Stimulated activated CD4-positive, alpha-beta T cell treated with anti-CD3 and anti-CD28 coated beads, Interleukin-4, amount 100 ng/mL, for 48 hours (primary cell): ENCODE results near the gene TENM4.

Experiments
- DNase-seq, 2 donors: peaks; one replicate each; pipeline ENCODE4 v3.0.0-alpha.2; 2020; ENCODE audit warnings: low read depth in 2 of 2

TENM4 gene

GRCh38 chr11:79055856-79056631 lies 384.8 kb downstream of the TENM4 start:
- DNase-seq, result no peak

GRCh38 chr11:79054636-79055035 lies 386.2 kb downstream of the TENM4 start:
- no peak for DNase-seq

- no peak for DNase-seq
Measured at GRCh38 chr11:79052544-79052943, 388.3 kb downstream of the TENM4 start.

- DNase-seq, result no peak
Measured at GRCh38 chr11:79050786-79051185, 390.0 kb downstream of the TENM4 start.

GRCh38 chr11:79049741-79050179 lies 391.1 kb downstream of the TENM4 start:
- DNase-seq, result no peak

DNA sequence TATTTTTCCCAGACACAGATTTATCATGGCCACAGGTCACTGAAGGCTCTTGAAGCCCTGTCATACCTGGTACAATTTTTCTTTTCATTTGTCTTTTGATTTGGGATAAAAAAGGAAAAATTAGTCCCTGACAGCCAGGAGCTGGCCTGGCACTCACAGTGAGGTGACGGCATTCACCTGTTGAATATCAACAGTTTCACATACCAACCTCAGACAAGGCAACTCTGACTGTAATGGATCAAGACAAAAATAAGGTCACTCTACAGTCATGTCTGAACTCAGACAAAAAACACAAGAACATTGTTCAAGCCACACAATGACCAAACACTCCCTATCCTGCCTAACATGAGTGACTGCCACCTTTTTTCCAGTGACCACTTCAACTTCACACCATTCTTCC lies 392.9 kb downstream of the TENM4 start:
- DNase-seq, result no peak

- no peak for DNase-seq
Measured at GRCh38 chr11:79047321-79047720, 393.5 kb downstream of the TENM4 start.

- DNase-seq, result no peak
Measured at GRCh38 chr11:79046366-79046765, 394.5 kb downstream of the TENM4 start.

- no peak for DNase-seq
Measured at GRCh38 chr11:79045800-79046304, 395.0 kb downstream of the TENM4 start.

DNA sequence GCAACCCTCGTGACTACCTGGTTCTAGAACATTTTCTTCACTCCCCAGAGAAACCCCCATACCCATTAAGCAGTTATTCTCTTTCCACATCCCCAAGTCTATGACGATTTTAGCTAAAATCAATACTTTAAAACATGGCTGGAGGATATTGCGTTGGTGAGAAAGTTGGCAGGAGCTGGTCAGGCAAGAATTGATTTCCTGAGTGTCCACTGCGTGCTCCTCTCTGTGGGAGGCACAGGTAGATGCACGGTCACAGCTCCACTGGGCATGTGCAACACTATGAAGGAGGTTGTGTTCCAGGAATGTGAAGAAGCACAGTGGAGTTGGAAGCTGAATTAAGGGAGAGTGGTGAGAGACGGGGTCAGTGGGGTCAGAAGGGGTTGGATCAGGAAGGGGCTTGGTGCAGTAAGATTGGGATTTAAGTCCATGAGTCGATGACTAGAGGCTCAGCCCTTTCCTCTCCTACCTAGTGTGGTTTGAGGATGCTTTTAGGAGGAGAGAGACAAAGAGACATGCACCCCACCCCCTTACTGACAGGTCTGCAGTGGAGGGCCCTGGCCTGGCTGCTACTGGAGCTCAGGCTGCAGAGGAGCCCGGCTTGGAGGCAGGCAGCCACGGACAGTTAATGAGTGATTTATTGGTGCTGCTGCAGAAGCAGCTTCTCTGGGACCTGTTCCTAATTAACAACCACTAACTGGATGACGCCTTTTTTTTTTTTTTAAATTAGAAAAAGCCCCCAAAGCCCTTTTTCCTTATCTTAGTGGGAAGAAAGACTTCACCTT lies 395.6 kb downstream of the TENM4 start:
- DNase-seq, result no peak

DNA sequence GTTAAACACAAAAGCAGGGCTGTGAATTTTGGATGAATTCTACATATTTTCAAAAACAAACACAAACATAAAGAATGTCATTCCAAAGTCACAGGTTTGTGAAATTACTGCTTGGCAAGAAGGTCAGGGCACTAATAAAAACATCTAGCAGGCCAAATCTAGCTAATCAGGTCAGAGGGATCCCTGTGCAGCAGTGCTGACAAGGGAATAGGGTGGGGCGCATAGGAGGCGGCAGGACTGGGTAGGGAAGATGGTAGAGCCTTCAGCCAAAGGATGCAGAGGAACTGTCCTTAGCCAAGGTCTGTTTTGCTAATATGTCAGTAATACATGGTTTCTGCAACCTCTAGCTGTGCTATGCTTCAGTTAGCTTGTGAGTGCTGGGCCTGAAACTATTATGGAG lies 396.6 kb downstream of the TENM4 start:
- no peak for DNase-seq

- DNase-seq, result no peak
Measured at GRCh38 chr11:79043726-79044125, 397.1 kb downstream of the TENM4 start.

DNA sequence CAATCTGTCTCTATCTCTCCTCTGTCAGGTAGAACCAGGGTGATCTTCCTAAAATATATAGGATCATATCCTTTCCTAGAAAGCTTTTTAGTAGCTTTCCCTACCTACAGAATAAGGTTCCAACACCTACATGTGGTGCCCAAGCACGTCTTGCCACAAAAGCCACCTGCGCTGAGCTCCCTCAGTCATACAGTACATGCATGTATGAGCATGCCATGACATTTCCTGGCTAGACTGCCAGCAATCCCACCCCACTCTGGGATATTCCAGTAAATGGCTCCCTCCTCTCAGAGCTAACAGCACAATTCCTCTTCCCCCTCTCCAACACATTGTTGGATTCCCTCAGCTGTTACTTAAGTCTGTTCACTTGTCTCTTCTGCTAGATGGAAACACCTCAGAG lies 398.0 kb downstream of the TENM4 start:
- DNase-seq, result no peak

- no peak for DNase-seq
Measured at GRCh38 chr11:79040348-79040747, 400.5 kb downstream of the TENM4 start.

DNA sequence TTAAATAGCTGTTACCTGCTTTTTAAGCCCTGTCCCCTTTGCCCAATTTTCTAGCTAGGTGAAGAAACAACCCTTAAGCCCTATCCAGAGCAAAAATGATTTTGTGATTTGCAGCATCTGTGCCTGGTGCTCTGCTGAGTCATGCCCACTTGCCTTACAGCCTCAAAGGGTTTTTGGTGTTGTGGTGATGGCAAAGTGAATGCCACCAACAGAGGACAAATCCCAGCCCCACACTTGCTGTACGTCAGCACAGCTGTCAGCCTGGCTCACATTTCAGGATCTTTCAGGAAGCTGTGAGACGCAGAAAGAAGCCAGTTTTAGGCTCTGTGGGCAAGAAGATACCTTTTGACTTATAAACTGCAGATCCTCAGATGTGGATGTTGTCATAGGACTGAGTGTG lies 401.7 kb downstream of the TENM4 start:
- no peak for DNase-seq

GRCh38 chr11:79035881-79036280 lies 404.9 kb downstream of the TENM4 start:
- DNase-seq, result no peak

GRCh38 chr11:79033833-79034232 lies 407.0 kb downstream of the TENM4 start:
- DNase-seq, result no peak

- no peak for DNase-seq
Measured at GRCh38 chr11:79030448-79030847, 410.4 kb downstream of the TENM4 start.

DNA sequence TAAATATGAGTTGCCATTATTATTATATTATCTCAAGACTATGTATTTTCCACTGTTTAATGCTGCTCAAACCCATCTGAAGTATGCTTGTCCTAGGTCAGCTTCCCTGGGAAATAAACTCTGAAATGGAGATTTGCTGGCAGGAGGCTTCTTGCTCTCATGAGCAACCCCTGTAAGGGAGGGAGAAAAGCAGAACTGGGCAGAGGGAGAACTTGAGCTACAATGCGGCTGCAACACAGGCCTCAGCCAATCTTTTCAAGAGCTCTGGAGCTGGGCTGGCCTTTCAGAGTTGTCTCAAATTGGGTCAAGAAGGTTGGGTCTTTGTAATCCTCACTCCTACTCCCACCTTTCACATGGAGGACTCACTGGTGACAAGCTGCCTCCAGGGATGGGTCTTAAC lies 412.6 kb downstream of the TENM4 start:
- no peak for DNase-seq

DNA sequence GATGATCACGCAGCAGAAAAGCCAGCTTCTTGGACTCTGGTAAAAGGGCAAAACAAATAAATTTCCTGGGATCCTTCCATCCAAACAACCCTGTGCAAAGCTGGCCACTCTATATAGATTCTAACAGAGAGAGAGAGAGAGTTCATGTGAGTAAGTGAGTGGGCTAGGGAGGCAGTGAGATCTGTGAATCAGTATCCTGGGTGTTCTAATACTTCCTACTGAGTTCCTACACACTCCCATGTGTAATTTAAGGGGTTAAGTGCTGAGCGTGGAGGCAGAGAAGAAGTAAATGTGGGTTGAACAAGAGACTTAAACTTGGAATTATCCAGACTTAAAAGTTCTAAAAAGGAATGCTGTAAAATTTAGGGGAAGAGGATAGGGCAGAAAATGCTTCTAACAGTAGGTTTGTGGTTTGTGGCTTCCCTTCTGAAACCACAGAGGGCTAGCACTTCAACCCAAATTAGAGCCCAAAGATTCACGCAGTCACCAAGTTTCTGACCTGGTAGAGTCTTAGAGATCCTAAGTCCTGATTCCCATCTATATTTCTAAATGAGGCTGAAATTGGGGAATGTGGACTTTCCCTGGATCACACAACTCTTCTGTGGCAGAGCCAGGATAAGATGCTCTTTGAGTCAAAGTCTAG lies 413.9 kb downstream of the TENM4 start:
- DNase-seq, result no peak

GRCh38 chr11:79025622-79026021 lies 415.2 kb downstream of the TENM4 start:
- DNase-seq, result no peak

DNA sequence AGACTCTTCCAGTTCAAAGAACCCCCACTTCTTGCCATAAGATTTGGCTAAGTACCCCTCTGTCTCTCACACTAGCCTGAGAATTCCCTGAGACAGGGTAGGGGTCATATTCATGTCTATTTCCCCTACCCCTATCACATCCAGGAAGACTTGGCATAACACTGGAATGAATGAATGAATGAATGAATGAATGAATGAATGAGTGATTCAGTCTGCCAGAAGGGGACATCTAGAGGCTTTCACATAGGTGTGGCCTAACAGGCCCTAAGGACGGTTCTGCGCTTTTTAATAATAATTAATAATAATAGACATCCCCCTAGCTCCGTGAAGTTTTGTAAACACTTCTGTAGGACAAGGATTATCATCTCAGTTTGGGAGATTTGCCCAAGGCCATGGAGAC lies 415.7 kb downstream of the TENM4 start:
- DNase-seq, result no peak

DNA sequence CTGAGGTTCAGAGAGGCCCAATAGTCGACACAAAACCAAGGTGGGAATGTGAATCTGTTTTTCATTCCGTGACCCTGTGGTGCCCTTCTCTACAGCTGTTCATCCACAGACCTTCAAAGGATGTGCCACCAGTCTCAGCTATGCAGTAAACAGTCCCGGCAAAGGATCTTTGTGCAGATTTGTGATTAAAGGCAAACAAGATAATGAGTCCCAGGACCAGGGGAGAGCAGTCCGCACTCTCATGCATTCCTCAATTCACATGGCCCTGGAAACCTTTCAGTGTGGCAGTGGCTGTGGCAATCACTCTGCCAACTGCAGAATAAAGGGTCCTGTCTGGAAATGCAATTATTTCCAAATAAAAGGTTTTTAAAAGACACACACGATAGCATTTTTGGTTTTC lies 418.6 kb downstream of the TENM4 start:
- DNase-seq, result no peak
